WTC11 (cell line): ENCODE results near the gene GCNT4. TPM values are rescaled to one million over a fixed set of nuclear protein-coding genes. Genes with fewer than 3 reads are reported as not detected.

Source experiments
- ATAC-seq: fragments of 200-7000 bp; cut with Tn5 transposase; 2 replicates; pipeline ENCODE4 v1.10.0; 2021; ENCODE audit warnings: mild to moderate bottlenecking, moderate library complexity
- CTCF ChIA-PET: fragments of 300-600 bp; sonication (Branson Sonifier 250); formaldehyde crosslinking; loops from one replicate; lab custom pipeline; 2021; ENCODE audit warnings: antibody characterized with exemption; lab: Charles Lee
- POLR2A ChIA-PET: fragments of 350-600 bp; sonication (Branson Sonifier 250); formaldehyde crosslinking; loops from one replicate; lab custom pipeline; 2021; ENCODE audit warnings: antibody characterized with exemption; lab: Charles Lee
- DNase-seq: peaks from one replicate; pipeline ENCODE4 v3.0.0; 2021; ENCODE audit warnings: low spot score
- H3K27ac Mint-ChIP-seq: 2 replicates; pipeline ENCODE4 v1.8.0; 2021; ENCODE audit warnings: mixed read lengths
- H3K27me3 Mint-ChIP-seq: 2 replicates; pipeline ENCODE4 v1.8.0; 2021; ENCODE audit warnings: low read depth, mild to moderate bottlenecking, moderate library complexity, mixed read lengths
- H3K36me3 Mint-ChIP-seq: 2 replicates; pipeline ENCODE4 v1.8.0; 2021; ENCODE audit warnings: mixed read lengths
- H3K4me1 Mint-ChIP-seq: 2 replicates; pipeline ENCODE4 v1.8.0; 2022; ENCODE audit warnings: mixed read lengths
- H3K4me3 Mint-ChIP-seq: 2 replicates; pipeline ENCODE4 v1.8.0; 2021; ENCODE audit warnings: mild to moderate bottlenecking, moderate library complexity, mixed read lengths
- H3K9me3 Mint-ChIP-seq: 2 replicates; pipeline ENCODE4 v1.8.0; 2021; ENCODE audit warnings: mixed read lengths
- ELF4 ChIP-seq: sonication (generic); formaldehyde crosslinking; IDR thresholded peaks from 2 replicates; pipeline ENCODE4 v1.8.1; 2022; ENCODE audit warnings: low read depth, mild to moderate bottlenecking, moderate library complexity, missing genetic modification reagents
- ETV6 ChIP-seq: sonication (generic); formaldehyde crosslinking; IDR thresholded peaks from 2 replicates; pipeline ENCODE4 v1.8.1; 2022; ENCODE audit warnings: mild to moderate bottlenecking, missing genetic modification reagents
- FOXP1 ChIP-seq: sonication (generic); formaldehyde crosslinking; IDR thresholded peaks from 2 replicates; pipeline ENCODE4 v1.8.0; 2022; ENCODE audit warnings: missing genetic modification reagents, mild to moderate bottlenecking, moderate library complexity, borderline replicate concordance
- JAZF1 ChIP-seq: fragments of 250-450 bp; sonication (Bioruptor Pico); IDR thresholded peaks from 2 replicates; pipeline ENCODE4 v1.9.0; 2021; ENCODE audit warnings: moderate library complexity, mild to moderate bottlenecking, inconsistent platforms
- KAT7 ChIP-seq: sonication (generic); formaldehyde crosslinking; IDR thresholded peaks from 2 replicates; pipeline ENCODE4 v1.8.1; 2023; ENCODE audit warnings: missing genetic modification reagents, mild to moderate bottlenecking, borderline replicate concordance
- MLX ChIP-seq: sonication (generic); formaldehyde crosslinking; IDR thresholded peaks from 2 replicates; pipeline ENCODE4 v1.8.1; 2023; ENCODE audit warnings: mild to moderate bottlenecking, missing genetic modification reagents, moderate library complexity
- SMAD4 ChIP-seq: sonication (generic); formaldehyde crosslinking; IDR thresholded peaks from 2 replicates; pipeline ENCODE4 v1.8.0; 2022; ENCODE audit warnings: mild to moderate bottlenecking, missing genetic modification reagents
- TEAD4 ChIP-seq: sonication (generic); formaldehyde crosslinking; IDR thresholded peaks from 2 replicates; pipeline ENCODE4 v1.8.0; 2022; ENCODE audit warnings: mild to moderate bottlenecking, missing genetic modification reagents
- ZNF121 ChIP-seq: sonication (generic); formaldehyde crosslinking; IDR thresholded peaks from 2 replicates; pipeline ENCODE4 v1.8.0; 2023; ENCODE audit warnings: missing genetic modification reagents
- ZNF232 ChIP-seq: sonication (generic); formaldehyde crosslinking; IDR thresholded peaks from 2 replicates; pipeline ENCODE4 v1.8.0; 2022; ENCODE audit warnings: mild to moderate bottlenecking, missing genetic modification reagents
- total RNA-seq: library from RNA; stranded (reverse); gene quantifications from 3 replicates; pipeline ENCODE4 v1.2.3, GENCODE V29; 2021
- TF ChIP-seq, protein P1 (sequence below): fragments of 250-450 bp; sonication (Bioruptor Pico); conservative IDR thresholded peaks from 2 replicates; pipeline ENCODE4 v1.9.0; 2021; ENCODE audit warnings: mild to moderate bottlenecking
- TF ChIP-seq, protein P2 (sequence below): sonication (generic); formaldehyde crosslinking; IDR thresholded peaks from 2 replicates; pipeline ENCODE4 v1.8.0; 2022; ENCODE audit warnings: missing genetic modification reagents
- TF ChIP-seq, protein P3 (sequence below): sonication (generic); formaldehyde crosslinking; IDR thresholded peaks from 2 replicates; pipeline ENCODE4 v1.8.1; 2023; ENCODE audit warnings: mild to moderate bottlenecking, missing genetic modification reagents, borderline replicate concordance
- TF ChIP-seq, protein P4 (sequence below): sonication (generic); formaldehyde crosslinking; IDR thresholded peaks from 2 replicates; pipeline ENCODE4 v1.8.1; 2023; ENCODE audit warnings: mild to moderate bottlenecking, moderate library complexity, missing genetic modification reagents

The GCNT4 gene
- total RNA-seq, 1 experiment from 2014 or later: 1.8 TPM

DNA sequence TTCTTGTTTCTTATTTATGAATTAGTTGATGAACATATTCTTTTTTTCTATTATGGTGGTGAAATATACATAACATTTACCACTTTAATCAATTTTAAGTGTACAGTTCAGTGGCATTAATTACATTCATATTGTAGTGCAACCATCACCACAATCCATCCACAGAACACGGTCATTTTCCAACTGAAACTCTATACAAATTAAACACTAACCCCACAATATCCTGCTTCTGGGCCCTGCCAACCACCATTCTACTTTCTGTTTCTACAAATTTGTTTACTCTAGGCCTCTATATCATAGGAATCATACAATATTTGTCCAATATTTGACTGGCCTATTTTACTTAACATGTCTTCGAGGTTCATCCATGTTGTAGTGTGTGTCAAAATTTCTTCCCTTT lies 7.3 kb downstream of the GCNT4 start:
- H3K9me3 Mint-ChIP-seq: no peaks in the 10 kb centered on the region
- H3K36me3 Mint-ChIP-seq: no peaks in the 10 kb centered on the region
- no peak overlapping the region for H3K27ac Mint-ChIP-seq
- TF ChIP-seq, protein P1, sequence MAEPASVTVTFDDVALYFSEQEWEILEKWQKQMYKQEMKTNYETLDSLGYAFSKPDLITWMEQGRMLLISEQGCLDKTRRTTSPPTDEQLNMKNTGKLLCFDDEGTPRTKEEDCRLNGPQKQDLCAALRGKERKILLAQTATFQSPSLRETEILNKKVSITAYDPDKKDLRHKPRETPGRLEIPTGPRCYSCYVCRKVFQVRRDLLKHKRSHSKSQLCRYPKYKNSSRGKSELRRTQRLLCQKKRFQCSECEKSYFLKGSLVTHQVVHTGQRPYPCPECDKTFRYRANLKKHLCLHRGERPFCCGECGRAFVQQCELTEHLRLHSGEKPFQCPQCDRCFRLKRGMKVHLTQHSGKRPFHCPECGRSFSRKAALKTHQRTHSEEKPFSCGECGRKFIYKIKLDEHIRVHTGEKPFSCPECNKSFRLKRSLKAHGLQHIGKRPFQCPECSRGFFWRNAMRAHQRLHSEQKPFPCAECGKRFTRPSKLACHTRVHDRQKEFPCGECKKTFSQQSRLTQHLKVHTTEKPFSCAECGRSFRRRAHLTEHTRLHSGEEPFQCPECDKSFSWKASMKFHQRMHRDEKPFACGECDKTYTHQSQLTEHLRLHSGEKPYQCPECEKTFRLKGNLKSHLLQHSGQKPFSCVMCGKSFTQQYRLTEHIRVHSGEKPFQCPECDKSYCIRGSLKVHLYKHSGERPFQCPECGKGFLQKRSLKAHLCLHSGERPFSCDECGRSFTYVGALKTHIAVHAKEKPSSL: no peak
- TF ChIP-seq FOXP1 (CRISPR knock-in tag) (no peak), JAZF1 (CRISPR knock-in tag) (no peak), TEAD4 (CRISPR knock-in tag) (no peak), KAT7 (CRISPR knock-in tag) (no peak), ZNF121 (CRISPR knock-in tag) (no peak)
- TF ChIP-seq, protein P2, sequence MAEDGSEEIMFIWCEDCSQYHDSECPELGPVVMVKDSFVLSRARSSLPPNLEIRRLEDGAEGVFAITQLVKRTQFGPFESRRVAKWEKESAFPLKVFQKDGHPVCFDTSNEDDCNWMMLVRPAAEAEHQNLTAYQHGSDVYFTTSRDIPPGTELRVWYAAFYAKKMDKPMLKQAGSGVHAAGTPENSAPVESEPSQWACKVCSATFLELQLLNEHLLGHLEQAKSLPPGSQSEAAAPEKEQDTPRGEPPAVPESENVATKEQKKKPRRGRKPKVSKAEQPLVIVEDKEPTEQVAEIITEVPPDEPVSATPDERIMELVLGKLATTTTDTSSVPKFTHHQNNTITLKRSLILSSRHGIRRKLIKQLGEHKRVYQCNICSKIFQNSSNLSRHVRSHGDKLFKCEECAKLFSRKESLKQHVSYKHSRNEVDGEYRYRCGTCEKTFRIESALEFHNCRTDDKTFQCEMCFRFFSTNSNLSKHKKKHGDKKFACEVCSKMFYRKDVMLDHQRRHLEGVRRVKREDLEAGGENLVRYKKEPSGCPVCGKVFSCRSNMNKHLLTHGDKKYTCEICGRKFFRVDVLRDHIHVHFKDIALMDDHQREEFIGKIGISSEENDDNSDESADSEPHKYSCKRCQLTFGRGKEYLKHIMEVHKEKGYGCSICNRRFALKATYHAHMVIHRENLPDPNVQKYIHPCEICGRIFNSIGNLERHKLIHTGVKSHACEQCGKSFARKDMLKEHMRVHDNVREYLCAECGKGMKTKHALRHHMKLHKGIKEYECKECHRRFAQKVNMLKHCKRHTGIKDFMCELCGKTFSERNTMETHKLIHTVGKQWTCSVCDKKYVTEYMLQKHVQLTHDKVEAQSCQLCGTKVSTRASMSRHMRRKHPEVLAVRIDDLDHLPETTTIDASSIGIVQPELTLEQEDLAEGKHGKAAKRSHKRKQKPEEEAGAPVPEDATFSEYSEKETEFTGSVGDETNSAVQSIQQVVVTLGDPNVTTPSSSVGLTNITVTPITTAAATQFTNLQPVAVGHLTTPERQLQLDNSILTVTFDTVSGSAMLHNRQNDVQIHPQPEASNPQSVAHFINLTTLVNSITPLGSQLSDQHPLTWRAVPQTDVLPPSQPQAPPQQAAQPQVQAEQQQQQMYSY: no peak
- TF ChIP-seq, protein P3, sequence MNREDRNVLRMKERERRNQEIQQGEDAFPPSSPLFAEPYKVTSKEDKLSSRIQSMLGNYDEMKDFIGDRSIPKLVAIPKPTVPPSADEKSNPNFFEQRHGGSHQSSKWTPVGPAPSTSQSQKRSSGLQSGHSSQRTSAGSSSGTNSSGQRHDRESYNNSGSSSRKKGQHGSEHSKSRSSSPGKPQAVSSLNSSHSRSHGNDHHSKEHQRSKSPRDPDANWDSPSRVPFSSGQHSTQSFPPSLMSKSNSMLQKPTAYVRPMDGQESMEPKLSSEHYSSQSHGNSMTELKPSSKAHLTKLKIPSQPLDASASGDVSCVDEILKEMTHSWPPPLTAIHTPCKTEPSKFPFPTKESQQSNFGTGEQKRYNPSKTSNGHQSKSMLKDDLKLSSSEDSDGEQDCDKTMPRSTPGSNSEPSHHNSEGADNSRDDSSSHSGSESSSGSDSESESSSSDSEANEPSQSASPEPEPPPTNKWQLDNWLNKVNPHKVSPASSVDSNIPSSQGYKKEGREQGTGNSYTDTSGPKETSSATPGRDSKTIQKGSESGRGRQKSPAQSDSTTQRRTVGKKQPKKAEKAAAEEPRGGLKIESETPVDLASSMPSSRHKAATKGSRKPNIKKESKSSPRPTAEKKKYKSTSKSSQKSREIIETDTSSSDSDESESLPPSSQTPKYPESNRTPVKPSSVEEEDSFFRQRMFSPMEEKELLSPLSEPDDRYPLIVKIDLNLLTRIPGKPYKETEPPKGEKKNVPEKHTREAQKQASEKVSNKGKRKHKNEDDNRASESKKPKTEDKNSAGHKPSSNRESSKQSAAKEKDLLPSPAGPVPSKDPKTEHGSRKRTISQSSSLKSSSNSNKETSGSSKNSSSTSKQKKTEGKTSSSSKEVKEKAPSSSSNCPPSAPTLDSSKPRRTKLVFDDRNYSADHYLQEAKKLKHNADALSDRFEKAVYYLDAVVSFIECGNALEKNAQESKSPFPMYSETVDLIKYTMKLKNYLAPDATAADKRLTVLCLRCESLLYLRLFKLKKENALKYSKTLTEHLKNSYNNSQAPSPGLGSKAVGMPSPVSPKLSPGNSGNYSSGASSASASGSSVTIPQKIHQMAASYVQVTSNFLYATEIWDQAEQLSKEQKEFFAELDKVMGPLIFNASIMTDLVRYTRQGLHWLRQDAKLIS (CRISPR knock-in tag): no peak
- no peak for ATAC-seq
- H3K4me1 Mint-ChIP-seq: peaks cover 2% of the 10 kb centered on the region
- no peak for DNase-seq
- peaks cover 2% of the 10 kb centered on the region; the same call in 1 of the 2 replicates for H3K27me3 Mint-ChIP-seq
- CTCF ChIA-PET: no interaction called here
- H3K4me3 Mint-ChIP-seq: no peak overlapping the region
- POLR2A ChIA-PET: no interaction called here

GRCh38 chr5:75044406-75044805 lies 8.0 kb downstream of the GCNT4 start:
- no peaks in the 10 kb centered on the region for H3K4me1 Mint-ChIP-seq
- POLR2A ChIA-PET: no interaction called here
- no peak for ATAC-seq
- no peaks in the 10 kb centered on the region for H3K9me3 Mint-ChIP-seq
- H3K27me3 Mint-ChIP-seq: no peaks in the 10 kb centered on the region; the same call in 1 of the 2 replicates
- CTCF ChIA-PET: no interaction called here
- no peaks in the 10 kb centered on the region for H3K36me3 Mint-ChIP-seq
- H3K27ac Mint-ChIP-seq: no peak overlapping the region
- H3K4me3 Mint-ChIP-seq: no peak overlapping the region
- no peak for DNase-seq
- TF ChIP-seq KAT7 (CRISPR knock-in tag): no peak
- TF ChIP-seq ETV6 (CRISPR knock-in tag): no peak
- no peak for TF ChIP-seq MLX (CRISPR knock-in tag)
- no peak for TF ChIP-seq SMAD4 (CRISPR knock-in tag)
- TF ChIP-seq ZNF232: no peak
- TF ChIP-seq ELF4 (CRISPR knock-in tag): no peak
- no peak for TF ChIP-seq JAZF1 (CRISPR knock-in tag)
- TF ChIP-seq, protein P4, sequence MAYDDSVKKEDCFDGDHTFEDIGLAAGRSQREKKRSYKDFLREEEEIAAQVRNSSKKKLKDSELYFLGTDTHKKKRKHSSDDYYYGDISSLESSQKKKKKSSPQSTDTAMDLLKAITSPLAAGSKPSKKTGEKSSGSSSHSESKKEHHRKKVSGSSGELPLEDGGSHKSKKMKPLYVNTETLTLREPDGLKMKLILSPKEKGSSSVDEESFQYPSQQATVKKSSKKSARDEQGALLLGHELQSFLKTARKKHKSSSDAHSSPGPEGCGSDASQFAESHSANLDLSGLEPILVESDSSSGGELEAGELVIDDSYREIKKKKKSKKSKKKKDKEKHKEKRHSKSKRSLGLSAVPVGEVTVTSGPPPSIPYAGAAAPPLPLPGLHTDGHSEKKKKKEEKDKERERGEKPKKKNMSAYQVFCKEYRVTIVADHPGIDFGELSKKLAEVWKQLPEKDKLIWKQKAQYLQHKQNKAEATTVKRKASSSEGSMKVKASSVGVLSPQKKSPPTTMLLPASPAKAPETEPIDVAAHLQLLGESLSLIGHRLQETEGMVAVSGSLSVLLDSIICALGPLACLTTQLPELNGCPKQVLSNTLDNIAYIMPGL (CRISPR knock-in tag): no peak
- TF ChIP-seq, protein P2: no peak
- TF ChIP-seq, protein P3 (CRISPR knock-in tag): no peak
